DMS79 treated with DMSO at 0.1 percent for 48 hours (cell line): ENCODE measurements around the gene HS3ST1.
"Not testable (repeated sequence)": the region's sequence is repeated elsewhere in the genome, so short reads cannot be mapped to it uniquely, and the experiment has no call there.

ENCODE experiments used
- DNase-seq: peaks from one replicate; lab custom pipeline; 2025; lab: John Stamatoyannopoulos, UW

The HS3ST1 gene

GRCh38 chr4:11399461-11399971 lies 29.2 kb downstream of the HS3ST1 start:
- DNase-seq: no peak

GRCh38 chr4:11397819-11398610 lies 30.7 kb downstream of the HS3ST1 start:
- no peak for DNase-seq

- DNase-seq: no peak
Observed at GRCh38 chr4:11397146-11397545, 31.5 kb downstream of the HS3ST1 start.

GRCh38 chr4:11393551-11393950 lies 35.1 kb downstream of the HS3ST1 start:
- DNase-seq: no peak

GRCh38 chr4:11384072-11384471 lies 44.6 kb downstream of the HS3ST1 start:
- DNase-seq: not testable (repeated sequence)

- DNase-seq: no peak
Observed at GRCh38 chr4:11376571-11376970, 52.1 kb downstream of the HS3ST1 start.

GRCh38 chr4:11376146-11376545 lies 52.5 kb downstream of the HS3ST1 start:
- DNase-seq: no peak

- DNase-seq: no peak
Observed at GRCh38 chr4:11368701-11369115, 60.0 kb downstream of the HS3ST1 start.

GRCh38 chr4:11367371-11367770 lies 61.3 kb downstream of the HS3ST1 start:
- DNase-seq: no peak

GRCh38 chr4:11366859-11367258 lies 61.8 kb downstream of the HS3ST1 start:
- DNase-seq: no peak

GRCh38 chr4:11365039-11365438 lies 63.7 kb downstream of the HS3ST1 start:
- no peak for DNase-seq

GRCh38 chr4:11359591-11359990 lies 69.1 kb downstream of the HS3ST1 start:
- DNase-seq: no peak

GRCh38 chr4:11355226-11355625 lies 73.5 kb downstream of the HS3ST1 start:
- no peak for DNase-seq

- no peak for DNase-seq
Observed at GRCh38 chr4:11354531-11354930, 74.2 kb downstream of the HS3ST1 start.

GRCh38 chr4:11348449-11349088 lies 80.1 kb downstream of the HS3ST1 start:
- DNase-seq: no peak

- no peak for DNase-seq
Observed at GRCh38 chr4:11344916-11345315, 83.8 kb downstream of the HS3ST1 start.

- DNase-seq: no peak
Observed at GRCh38 chr4:11343536-11343935, 85.2 kb downstream of the HS3ST1 start.
